Choroid plexus epithelial cell (primary cell): ENCODE results near the gene KIAA1958.
A peak's percentile ranks its signal among the peaks of the same experiment; 100 is the strongest.

Experiments
- DNase-seq: peaks from one replicate; pipeline ENCODE4 v3.0.0-alpha.2; 2010; ENCODE audit warnings: low read depth
- H3K4me3 ChIP-seq: 2 replicates; pipeline ENCODE4 v1.5.1; 2011; ENCODE audit warnings: low read depth, mild to moderate bottlenecking, control low read depth, low read length, moderate library complexity
- TF ChIP-seq, protein P1 (sequence below): conservative IDR thresholded peaks from 2 replicates; pipeline ENCODE4 v1.5.1; 2011; ENCODE audit warnings: low read depth, mild to moderate bottlenecking, control low read depth, inconsistent platforms, low read length, moderate library complexity

KIAA1958 gene

DNA sequence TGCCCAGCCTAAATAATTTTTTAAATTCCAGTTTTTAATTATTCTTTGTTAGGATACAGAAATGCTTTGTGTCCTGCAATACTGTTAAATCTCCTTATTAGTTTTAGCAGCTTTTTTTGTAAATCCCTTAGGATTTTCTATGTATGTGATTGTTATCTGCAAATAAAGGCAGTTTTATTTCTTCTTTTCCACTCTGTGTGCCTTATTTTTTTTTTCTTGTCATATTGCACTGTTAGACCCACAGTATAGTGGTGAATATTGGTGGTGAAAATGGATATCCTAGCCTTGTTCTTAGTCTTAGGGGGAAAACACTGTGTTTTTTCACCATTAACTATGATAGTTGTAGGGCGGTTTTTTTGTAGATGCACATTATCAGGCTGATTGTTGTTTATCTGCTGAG lies 11.3 kb upstream of the KIAA1958 start:
- TF ChIP-seq, protein P1, sequence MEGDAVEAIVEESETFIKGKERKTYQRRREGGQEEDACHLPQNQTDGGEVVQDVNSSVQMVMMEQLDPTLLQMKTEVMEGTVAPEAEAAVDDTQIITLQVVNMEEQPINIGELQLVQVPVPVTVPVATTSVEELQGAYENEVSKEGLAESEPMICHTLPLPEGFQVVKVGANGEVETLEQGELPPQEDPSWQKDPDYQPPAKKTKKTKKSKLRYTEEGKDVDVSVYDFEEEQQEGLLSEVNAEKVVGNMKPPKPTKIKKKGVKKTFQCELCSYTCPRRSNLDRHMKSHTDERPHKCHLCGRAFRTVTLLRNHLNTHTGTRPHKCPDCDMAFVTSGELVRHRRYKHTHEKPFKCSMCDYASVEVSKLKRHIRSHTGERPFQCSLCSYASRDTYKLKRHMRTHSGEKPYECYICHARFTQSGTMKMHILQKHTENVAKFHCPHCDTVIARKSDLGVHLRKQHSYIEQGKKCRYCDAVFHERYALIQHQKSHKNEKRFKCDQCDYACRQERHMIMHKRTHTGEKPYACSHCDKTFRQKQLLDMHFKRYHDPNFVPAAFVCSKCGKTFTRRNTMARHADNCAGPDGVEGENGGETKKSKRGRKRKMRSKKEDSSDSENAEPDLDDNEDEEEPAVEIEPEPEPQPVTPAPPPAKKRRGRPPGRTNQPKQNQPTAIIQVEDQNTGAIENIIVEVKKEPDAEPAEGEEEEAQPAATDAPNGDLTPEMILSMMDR = no peak
- DNase-seq = no peak
- H3K4me3 ChIP-seq = no peak overlapping the region

DNA sequence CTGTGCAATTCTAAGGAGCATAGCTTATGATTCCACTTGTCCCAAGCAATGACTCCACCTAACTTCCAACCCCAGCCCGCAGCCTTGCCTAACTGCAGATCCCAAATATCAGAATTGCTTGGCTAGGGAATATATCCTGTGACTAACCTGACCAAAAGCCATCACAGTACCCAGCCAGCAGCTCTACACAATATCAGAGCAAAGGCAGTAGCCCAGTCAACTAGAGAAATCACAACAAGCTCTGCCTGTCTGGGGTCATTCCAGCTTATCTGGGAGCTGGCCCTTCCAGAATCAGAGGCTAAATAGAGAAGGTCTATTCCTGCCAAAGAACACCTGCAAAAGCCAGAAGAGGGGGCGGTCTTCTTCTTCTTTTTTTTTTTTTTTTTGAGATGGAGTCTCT lies 9.3 kb upstream of the KIAA1958 start:
- TF ChIP-seq, protein P1 = no peak
- no peak overlapping the region for H3K4me3 ChIP-seq
- no peak for DNase-seq

DNA sequence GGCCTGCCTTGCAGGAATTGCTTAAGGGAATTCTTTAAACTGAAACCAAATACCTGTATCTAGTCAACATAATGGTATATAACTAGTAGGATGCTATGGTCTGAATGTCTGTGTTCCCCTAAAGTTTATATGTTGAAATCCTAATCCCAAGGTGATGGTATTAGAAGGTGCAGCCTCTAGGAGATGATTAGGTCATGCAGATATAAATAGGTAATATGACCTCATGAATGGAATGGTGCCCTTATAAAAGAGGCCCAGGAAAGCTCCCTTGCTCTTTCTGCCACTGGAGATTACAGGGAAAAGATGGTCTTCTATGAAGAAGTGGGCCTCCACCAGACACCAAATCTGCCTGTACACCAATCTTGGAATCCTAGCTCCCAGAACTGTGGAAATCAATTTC lies 7.4 kb upstream of the KIAA1958 start:
- H3K4me3 ChIP-seq = no peak overlapping the region
- DNase-seq = no peak
- TF ChIP-seq, protein P1 = no peak

DNA sequence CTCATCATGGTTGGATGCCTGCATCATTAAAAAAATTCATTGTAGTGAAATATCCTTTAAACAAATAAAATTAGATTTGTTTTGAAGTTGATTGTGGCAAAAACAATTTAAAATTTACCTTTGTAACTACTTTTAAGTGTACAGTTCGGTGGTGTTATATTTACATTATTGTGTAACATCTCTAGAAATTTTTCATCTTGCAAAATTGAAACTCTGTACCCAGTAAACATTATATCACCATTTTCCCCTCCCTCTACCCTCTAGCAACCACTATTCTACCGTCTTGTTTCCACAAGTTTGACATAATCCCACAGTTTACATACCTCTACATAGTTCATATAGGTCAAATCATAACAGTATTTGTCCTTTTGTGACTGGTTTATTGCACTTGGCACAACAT lies 2.0 kb upstream of the KIAA1958 start:
- no peak for DNase-seq
- no peak overlapping the region for H3K4me3 ChIP-seq
- TF ChIP-seq, protein P1 = no peak

DNA sequence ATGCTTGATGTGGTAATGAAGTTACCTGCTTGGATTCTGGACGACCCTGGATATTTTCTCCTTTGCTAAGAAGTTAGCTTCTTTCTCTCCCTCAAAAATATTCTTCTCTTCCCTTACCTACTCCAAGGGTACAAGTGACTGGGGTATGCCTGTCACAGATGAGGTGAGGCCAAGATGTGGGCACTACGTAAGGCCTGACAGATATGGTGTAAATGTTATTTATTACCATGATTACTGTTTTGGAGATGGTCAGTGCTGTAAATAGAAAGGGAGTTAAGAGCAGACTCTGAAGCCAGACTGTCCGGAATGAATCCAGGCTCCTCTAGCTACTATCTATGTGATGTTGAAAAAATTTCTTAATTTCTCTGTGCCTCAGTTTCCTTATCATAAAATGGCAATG lies 1.1 kb upstream of the KIAA1958 start:
- no peak for DNase-seq
- TF ChIP-seq, protein P1 = no peak
- no peak overlapping the region for H3K4me3 ChIP-seq

DNA sequence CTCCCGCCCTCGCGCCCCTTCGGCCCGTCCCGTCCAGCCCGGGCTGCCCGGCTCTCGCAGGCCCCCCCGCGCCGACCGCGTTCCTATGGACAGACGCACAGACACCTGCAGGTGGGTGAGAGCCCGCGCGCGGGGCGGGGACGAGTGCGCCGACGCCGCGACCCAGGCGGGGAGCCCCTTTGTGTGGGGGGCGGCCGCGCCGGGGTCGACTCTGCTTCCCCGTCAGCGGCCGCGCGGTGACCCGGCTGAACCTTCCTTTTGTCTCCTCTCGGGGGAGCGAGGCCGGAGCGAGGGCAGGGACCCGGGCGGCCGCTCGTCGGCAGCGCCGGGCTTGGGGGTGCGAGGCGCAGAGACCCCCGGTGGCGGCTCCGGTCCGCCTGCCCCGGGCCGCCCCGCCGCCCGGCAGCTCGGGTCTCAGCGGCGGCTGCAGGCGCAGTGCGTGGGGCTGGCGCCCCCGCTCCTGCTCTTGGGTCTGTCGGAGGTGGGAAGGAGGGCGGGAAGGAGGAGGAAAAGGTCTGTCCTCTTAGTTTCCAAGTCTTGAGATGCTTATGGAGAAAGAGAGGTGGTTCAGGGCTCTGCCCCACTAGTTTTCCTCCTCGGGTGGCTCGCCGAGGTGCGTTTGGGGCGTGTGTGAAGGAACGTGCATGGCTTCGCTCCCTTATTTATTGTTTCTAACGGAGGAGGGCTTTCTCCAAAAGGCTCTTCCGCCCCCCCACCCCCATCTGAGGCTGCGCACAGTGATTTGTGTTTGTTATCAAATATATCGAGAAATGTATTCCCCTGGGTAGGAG lies 576 bp downstream of the KIAA1958 start:
- peak overlapping the region; percentile 80 for H3K4me3 ChIP-seq
- TF ChIP-seq, protein P1 = no peak
- peak; percentile 56 for DNase-seq

DNA sequence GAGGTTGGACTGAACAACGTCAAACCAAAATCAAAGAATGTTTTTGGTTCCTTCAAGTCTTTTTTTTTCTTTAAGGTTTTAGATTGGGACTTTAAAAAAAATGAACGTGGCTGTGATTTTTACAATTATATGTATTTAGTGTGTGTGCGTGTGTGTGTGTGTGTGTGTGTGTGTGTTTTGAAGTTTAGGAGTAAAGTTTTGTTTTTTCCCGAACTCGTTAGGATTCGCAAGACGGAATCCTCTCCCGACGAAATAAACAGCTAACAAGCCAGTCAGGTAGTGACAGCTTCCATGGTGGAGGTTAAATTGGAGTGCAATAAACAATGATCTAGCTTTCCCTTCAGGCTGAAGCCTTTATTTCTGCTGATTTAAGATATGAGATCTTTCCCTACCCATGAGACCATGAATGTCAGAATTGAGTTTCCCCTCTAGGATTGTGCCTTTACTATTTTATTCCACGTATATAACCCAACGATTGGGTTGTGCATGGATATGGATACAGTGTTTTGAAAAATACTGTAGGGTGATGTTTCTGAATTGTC lies 1.2 kb downstream of the KIAA1958 start:
- H3K4me3 ChIP-seq = peak overlapping the region; percentile 80
- TF ChIP-seq, protein P1 = no peak
- peak; percentile 41 for DNase-seq
